DOHH2 (cell line): ENCODE measurements around the gene YTHDF1.

Experiments
- CTCF ChIP-seq: fragments of 200-600 bp; sonication (generic); IDR thresholded peaks from one replicate; pipeline ENCODE4 v1.5.1; 2014; ENCODE audit warnings: antibody characterized with exemption, mild to moderate bottlenecking, low read depth, low read length; ENCODE audit not compliant: poor library complexity, severe bottlenecking
- EZH2phosphoT487 ChIP-seq: fragments of 200-600 bp; sonication (generic); IDR thresholded peaks from 2 replicates; pipeline ENCODE4 v1.6.1; 2017; ENCODE audit warnings: borderline replicate concordance, mild to moderate bottlenecking, antibody characterized with exemption, low read length, moderate library complexity, mixed read lengths

DNA sequence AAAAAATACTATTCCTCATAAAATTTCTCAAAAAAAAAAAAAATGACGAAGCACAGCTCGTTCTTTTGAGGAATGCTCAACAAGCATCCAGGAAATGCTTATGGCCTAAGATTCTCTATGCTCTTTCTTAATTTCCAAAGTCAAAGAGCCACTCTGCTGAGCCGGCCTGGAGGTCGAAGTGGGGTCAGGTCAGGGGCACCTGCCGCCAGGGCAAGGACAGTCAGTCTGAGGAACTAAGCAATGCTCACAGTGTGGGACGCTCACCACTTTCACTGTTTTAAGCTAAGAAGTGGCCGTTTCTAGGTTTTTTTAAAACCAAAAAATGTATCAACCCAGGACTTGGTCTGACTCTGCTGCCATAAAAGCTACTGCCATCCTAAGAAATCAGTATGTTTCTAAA is 17.3 kb downstream of the YTHDF1 start:
- TF ChIP-seq CTCF (no peak), EZH2phosphoT487 (no peak)
